Measurements from ENCODE around the gene SMIM3. TPM values are rescaled to one million over a fixed set of nuclear protein-coding genes. Genes with fewer than 3 reads are reported as not detected.
"Not testable (repeated sequence)": the region's sequence is repeated elsewhere in the genome, so short reads cannot be mapped to it uniquely, and the experiment has no call there.

SMIM3 gene
- total and polyA plus RNA-seq, 8 donors, result 14.0 to 20.1 (median 16.7) TPM

- no peaks in the 10 kb centered on the region for H3K27me3 ChIP-seq
- H3K9me3 ChIP-seq, result no peaks in the 10 kb centered on the region
- H3K36me3 ChIP-seq, result peaks cover 7 to 48% of the 10 kb centered on the region in 2 donors
- peaks cover 2 to 44% of the 10 kb centered on the region in 2 donors for H3K4me1 ChIP-seq
- ATAC-seq (peak; percentile 88), DNase-seq (peak in 2 of 4 donors; percentile 77 to 82)
- H3K4me3 ChIP-seq, result peak overlapping the region in 1 of 2 donors; percentile 26
- no peak for TF ChIP-seq CTCF (IDR thresholded peaks at IDR 0.05)
- H3K27ac ChIP-seq, result peak overlapping the region; percentile 42 to 92
- intact Hi-C loops (cut with DNase I), result no loop called here
Observed at GRCh38 chr5:150734579-150735384, 43.8 kb upstream of the SMIM3 start.

GRCh38 chr5:150738862-150739261, 39.7 kb upstream of the SMIM3 start:
- peaks cover 2 to 32% of the 10 kb centered on the region in 2 donors for H3K4me1 ChIP-seq
- no peaks in the 10 kb centered on the region for H3K27me3 ChIP-seq
- H3K4me3 ChIP-seq, result no peak overlapping the region
- intact Hi-C loops (cut with DNase I), result no loop called here
- TF ChIP-seq CTCF (IDR thresholded peaks at IDR 0.05), result no peak
- H3K36me3 ChIP-seq, result peaks cover 0 to 35% of the 10 kb centered on the region in 2 donors
- ATAC-seq, result no peak
- H3K9me3 ChIP-seq, result no peaks in the 10 kb centered on the region
- DNase-seq, result no peak
- no peak overlapping the region for H3K27ac ChIP-seq

- H3K36me3 ChIP-seq, result peaks cover 0 to 30% of the 10 kb centered on the region in 2 donors
- intact Hi-C loops (cut with DNase I), result no loop called here
- ATAC-seq (no peak), DNase-seq (no peak)
- no peak overlapping the region for H3K4me3 ChIP-seq
- no peak overlapping the region for H3K27ac ChIP-seq
- no peak for TF ChIP-seq CTCF (IDR thresholded peaks at IDR 0.05)
- H3K27me3 ChIP-seq, result no peaks in the 10 kb centered on the region
- peaks cover 2 to 15% of the 10 kb centered on the region in 2 donors for H3K4me1 ChIP-seq
- H3K9me3 ChIP-seq, result no peaks in the 10 kb centered on the region
Observed at GRCh38 chr5:150740992-150741391, 37.6 kb upstream of the SMIM3 start.

GRCh38 chr5:150742455-150743141, 36.0 kb upstream of the SMIM3 start:
- H3K4me3 ChIP-seq; intact Hi-C loops (cut with DNase I); ATAC-seq; H3K27ac ChIP-seq; H3K9me3 ChIP-seq; H3K27me3 ChIP-seq: not testable (repeated sequence)
- H3K4me1 ChIP-seq, result peaks cover 2 to 15% of the 10 kb centered on the region in 2 donors
- peak in 1 of 4 donors; percentile 48 for DNase-seq
- H3K36me3 ChIP-seq, result peaks cover 0 to 25% of the 10 kb centered on the region in 2 donors

GRCh38 chr5:150743142-150743488, 35.4 kb upstream of the SMIM3 start:
- intact Hi-C loops (cut with DNase I); H3K27ac ChIP-seq; ATAC-seq: not testable (repeated sequence)

GRCh38 chr5:150750469-150750868, 28.1 kb upstream of the SMIM3 start:
- DNase-seq (no peak), ATAC-seq (no peak)
- Histone ChIP-seq H3K4me1 (peaks cover 12 to 39% of the 10 kb centered on the region in 2 donors), H3K36me3 (peaks cover 0 to 42% of the 10 kb centered on the region in 2 donors), H3K27me3 (no peaks in the 10 kb centered on the region), H3K4me3 (no peak overlapping the region), H3K27ac (peak overlapping the region; percentile 2 to 5), H3K9me3 (no peaks in the 10 kb centered on the region)
- no peak for TF ChIP-seq CTCF (IDR thresholded peaks at IDR 0.05)
- intact Hi-C loops (cut with DNase I), result no loop called here

More at GRCh38 chr5:150743142-150743488, 35.4 kb upstream of the SMIM3 start:
- H3K9me3 ChIP-seq, H3K27me3 ChIP-seq, H3K4me1 ChIP-seq, DNase-seq, H3K4me3 ChIP-seq: not testable (repeated sequence)
- peaks cover 0 to 25% of the 10 kb centered on the region in 2 donors for H3K36me3 ChIP-seq

All from left lung (tissue), 10 donors.